Measurements from ENCODE around the gene AFF1.

- TF ChIP-seq CTCF (conservative IDR thresholded peaks at IDR 0.05 in 1 of 2, IDR thresholded peaks at IDR 0.05 in 1 of 2; ENCODE audit: extremely low read depth in 1 of 2, insufficient read depth in 1 of 2, low read depth in 1 of 2, low read length in 2 of 2) (no peak), EZH2 (IDR thresholded peaks at IDR 0.05; ENCODE audit: borderline replicate concordance, low read length) (no peak)
Observed at GRCh38 chr4:87032884-87033533, 98.2 kb downstream of the AFF1 start.

Data from mammary epithelial cell (primary cell).